GM12801 (cell line): ENCODE results near the gene IPO7.

Source experiments
- TF ChIP-seq, protein P1 (sequence below): IDR thresholded peaks from one replicate; pipeline ENCODE4 v1.5.1; 2011; ENCODE audit warnings: control low read depth; ENCODE audit not compliant: insufficient read length; ENCODE audit errors: extremely low read depth

The IPO7 gene

DNA sequence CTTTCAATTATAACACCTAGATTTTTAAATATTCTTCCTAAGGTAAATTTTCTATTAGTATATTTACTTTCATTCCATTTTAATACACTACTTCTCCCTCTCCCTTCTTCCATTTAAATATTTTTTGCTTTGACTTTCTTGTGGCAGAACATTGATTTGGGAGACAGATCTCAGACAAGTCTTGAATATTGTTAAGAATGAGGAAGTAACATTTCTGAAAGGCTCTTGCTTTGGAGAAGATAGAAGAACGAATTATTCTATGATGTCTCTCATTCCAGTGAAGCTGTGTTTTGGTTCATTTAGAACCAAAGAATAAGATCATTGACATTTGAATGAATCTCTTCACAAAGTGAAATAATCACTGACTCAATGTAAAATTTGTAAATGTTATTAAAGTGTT lies 2.4 kb downstream of the IPO7 start:
- TF ChIP-seq, protein P1, sequence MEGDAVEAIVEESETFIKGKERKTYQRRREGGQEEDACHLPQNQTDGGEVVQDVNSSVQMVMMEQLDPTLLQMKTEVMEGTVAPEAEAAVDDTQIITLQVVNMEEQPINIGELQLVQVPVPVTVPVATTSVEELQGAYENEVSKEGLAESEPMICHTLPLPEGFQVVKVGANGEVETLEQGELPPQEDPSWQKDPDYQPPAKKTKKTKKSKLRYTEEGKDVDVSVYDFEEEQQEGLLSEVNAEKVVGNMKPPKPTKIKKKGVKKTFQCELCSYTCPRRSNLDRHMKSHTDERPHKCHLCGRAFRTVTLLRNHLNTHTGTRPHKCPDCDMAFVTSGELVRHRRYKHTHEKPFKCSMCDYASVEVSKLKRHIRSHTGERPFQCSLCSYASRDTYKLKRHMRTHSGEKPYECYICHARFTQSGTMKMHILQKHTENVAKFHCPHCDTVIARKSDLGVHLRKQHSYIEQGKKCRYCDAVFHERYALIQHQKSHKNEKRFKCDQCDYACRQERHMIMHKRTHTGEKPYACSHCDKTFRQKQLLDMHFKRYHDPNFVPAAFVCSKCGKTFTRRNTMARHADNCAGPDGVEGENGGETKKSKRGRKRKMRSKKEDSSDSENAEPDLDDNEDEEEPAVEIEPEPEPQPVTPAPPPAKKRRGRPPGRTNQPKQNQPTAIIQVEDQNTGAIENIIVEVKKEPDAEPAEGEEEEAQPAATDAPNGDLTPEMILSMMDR: no peak

DNA sequence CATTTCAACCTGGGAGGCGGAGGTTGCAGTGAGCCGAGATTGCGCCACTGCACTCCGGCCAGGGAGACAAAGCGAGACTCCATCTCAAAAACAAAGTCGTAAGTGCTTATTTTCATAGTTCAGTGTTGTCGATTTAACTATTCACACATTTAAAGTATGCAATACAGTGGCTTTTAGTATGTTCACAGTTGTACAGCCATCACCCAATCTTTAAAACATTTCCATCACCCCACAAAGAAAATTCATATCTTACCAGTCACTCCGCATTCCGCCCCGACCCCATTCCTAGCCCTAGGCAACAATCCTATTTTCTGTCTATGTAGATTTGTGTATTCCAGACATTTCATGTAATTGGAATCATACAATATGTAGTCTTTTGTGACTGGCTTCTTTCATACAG lies 11.9 kb downstream of the IPO7 start:
- TF ChIP-seq, protein P1: no peak

DNA sequence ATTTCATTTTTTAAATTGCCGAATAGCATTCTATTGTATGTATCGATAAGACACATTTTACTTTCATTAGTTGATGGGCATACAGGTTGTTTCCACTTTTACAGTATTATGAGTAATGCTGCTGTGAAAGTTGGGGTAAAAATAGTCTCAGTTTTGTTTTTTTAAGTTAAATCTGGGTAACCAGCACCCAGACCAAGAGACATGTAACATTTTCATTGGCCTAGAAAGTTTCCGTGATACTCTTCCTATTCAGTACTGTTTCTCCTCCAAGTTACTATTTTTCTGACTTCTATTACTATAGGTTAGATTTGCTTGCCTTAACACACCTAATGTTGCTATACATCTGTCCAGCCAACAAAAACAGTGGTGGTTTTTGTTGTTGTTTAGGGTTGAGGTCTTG lies 12.3 kb downstream of the IPO7 start:
- TF ChIP-seq, protein P1: no peak

DNA sequence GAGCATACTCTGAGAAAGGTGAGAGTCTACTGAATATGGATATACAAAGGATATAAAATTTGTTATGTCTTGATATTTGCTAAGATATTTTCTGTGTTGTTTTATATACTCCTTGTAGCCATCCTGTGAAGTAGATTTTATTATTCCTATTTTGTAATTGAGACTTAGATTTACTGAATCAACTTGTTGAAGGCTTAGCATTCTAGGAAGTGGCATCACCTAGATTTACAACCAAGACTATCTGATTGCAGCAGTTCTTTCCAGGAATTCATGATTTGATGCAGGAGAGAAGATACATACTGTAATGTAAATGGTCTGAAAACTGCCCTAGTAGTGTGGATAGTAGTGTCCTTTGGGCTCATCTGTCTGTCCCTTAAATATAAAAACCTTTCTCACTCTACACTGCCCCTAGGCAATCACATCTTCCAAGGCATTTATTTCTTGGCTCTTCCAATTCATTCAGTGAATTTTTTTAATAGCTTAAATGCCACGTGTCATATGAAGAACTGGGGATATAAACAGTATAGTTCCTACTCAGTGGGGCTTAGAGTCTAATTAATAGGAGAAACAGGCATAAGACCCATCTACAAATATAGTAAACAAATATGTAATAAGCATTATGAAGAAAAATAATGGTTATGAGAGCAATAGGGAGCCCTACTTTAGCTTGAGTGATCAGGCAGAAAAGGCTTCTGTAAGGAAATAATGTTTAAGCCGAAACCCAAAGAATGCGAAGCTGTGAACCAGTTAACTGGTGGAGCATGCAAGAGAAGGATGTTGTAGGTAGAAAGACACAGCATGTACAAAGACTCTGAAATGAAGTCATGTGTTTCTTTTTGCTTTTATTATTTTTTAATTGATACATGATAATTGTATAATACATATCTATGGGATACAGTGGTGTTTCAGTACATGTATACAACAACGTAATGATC lies 13.6 kb downstream of the IPO7 start:
- TF ChIP-seq, protein P1: no peak

DNA sequence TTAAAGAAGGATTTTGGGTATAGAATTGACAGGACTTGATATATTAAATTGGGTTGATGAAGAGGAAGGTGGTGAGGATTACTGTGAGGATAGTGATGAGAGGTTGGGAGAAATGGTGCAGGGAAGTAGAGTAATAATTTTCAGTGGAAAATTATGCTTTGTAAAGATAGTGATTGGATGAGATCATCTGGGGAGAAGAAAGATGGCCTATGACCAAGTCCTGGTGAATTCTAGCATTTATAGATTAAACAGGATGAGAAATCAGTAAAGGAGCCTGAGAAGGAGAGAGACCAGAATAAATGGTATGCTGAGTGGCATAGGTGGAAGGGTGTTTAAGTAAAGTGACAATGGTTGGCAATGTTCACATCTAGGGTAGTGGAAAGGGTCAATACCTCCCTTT lies 15.0 kb downstream of the IPO7 start:
- TF ChIP-seq, protein P1: no peak

GRCh38 chr11:9428706-9429105 lies 44.3 kb downstream of the IPO7 start:
- TF ChIP-seq, protein P1: no peak

- TF ChIP-seq, protein P1: no peak
These were observed 54.2 kb downstream of the IPO7 start for GRCh38 chr11:9438611-9439010.
